OCI-M1 (cell line): Measurements from ENCODE around the gene MTX2.
"Not testable (repeated sequence)": the region's sequence is repeated elsewhere in the genome, so short reads cannot be mapped to it uniquely, and the experiment has no call there.

ENCODE experiments used
- DNase-seq: peaks from one replicate; lab custom pipeline; 2025; lab: John Stamatoyannopoulos, UW

MTX2 gene

GRCh38 chr2:176285321-176285720 lies 16.1 kb downstream of the MTX2 start:
- DNase-seq, result no peak

- no peak for DNase-seq
These were observed 22.1 kb downstream of the MTX2 start for GRCh38 chr2:176291335-176291734.

- DNase-seq, result no peak
These were observed 22.6 kb downstream of the MTX2 start for GRCh38 chr2:176291809-176292283.

GRCh38 chr2:176292608-176293007 lies 23.4 kb downstream of the MTX2 start:
- no peak for DNase-seq

GRCh38 chr2:176293334-176293733 lies 24.1 kb downstream of the MTX2 start:
- DNase-seq, result no peak

GRCh38 chr2:176297067-176297466 lies 27.8 kb downstream of the MTX2 start:
- DNase-seq, result peak; percentile 33

- no peak for DNase-seq
These were observed 28.5 kb downstream of the MTX2 start for GRCh38 chr2:176297737-176298136.

GRCh38 chr2:176306020-176306419 lies 36.8 kb downstream of the MTX2 start:
- DNase-seq, result not testable (repeated sequence)

GRCh38 chr2:176317199-176317598 lies 48.0 kb downstream of the MTX2 start:
- peak; percentile 16 for DNase-seq

GRCh38 chr2:176317623-176318065 lies 48.4 kb downstream of the MTX2 start:
- DNase-seq, result no peak

- DNase-seq, result no peak
These were observed 52.7 kb downstream of the MTX2 start for GRCh38 chr2:176321916-176322315.

GRCh38 chr2:176324862-176325261 lies 55.6 kb downstream of the MTX2 start:
- DNase-seq, result no peak

GRCh38 chr2:176325732-176326131 lies 56.5 kb downstream of the MTX2 start:
- no peak for DNase-seq

GRCh38 chr2:176328149-176328548 lies 58.9 kb downstream of the MTX2 start:
- no peak for DNase-seq

- no peak for DNase-seq
These were observed 61.4 kb downstream of the MTX2 start for GRCh38 chr2:176330612-176331011.

- DNase-seq, result no peak
These were observed 62.4 kb downstream of the MTX2 start for GRCh38 chr2:176331646-176332045.

GRCh38 chr2:176334729-176335128 lies 65.5 kb downstream of the MTX2 start:
- DNase-seq, result no peak

- DNase-seq, result no peak
These were observed 69.2 kb downstream of the MTX2 start for GRCh38 chr2:176338395-176338794.

GRCh38 chr2:176339208-176339607 lies 70.0 kb downstream of the MTX2 start:
- no peak for DNase-seq

- peak; percentile 27 for DNase-seq
These were observed 87.0 kb downstream of the MTX2 start for GRCh38 chr2:176356251-176356650.

- DNase-seq, result no peak
These were observed 95.2 kb downstream of the MTX2 start for GRCh38 chr2:176364273-176364977.

- no peak for DNase-seq
These were observed 99.1 kb downstream of the MTX2 start for GRCh38 chr2:176368349-176368748.

GRCh38 chr2:176370467-176371171 lies 101.4 kb downstream of the MTX2 start:
- no peak for DNase-seq
